Measurements from ENCODE around the gene ESYT2.
"Not testable (repeated sequence)": the region's sequence is repeated elsewhere in the genome, so short reads cannot be mapped to it uniquely, and the experiment has no call there.

ESYT2 gene

GRCh38 chr7:158856883-158857668 is 27.8 kb upstream of the ESYT2 start:
- peak; percentile 29 for DNase-seq (ENCODE audit: low spot score)

- no peak for DNase-seq (ENCODE audit: low spot score)
Measured at GRCh38 chr7:158854681-158855081, 25.4 kb upstream of the ESYT2 start.

- DNase-seq (ENCODE audit: low spot score), result no peak
Measured at GRCh38 chr7:158850545-158851102, 21.3 kb upstream of the ESYT2 start.

GRCh38 chr7:158849768-158850544 is 20.6 kb upstream of the ESYT2 start:
- DNase-seq (ENCODE audit: low spot score), result no peak

- no peak for DNase-seq (ENCODE audit: low spot score)
Measured at GRCh38 chr7:158849442-158849767, 20.1 kb upstream of the ESYT2 start.

- no peak for DNase-seq (ENCODE audit: low spot score)
Measured at GRCh38 chr7:158847451-158847866, 18.1 kb upstream of the ESYT2 start.

- DNase-seq (ENCODE audit: low spot score), result no peak
Measured at GRCh38 chr7:158846304-158846703, 17.0 kb upstream of the ESYT2 start.

GRCh38 chr7:158843771-158844170 is 14.5 kb upstream of the ESYT2 start:
- no peak for DNase-seq (ENCODE audit: low spot score)

- no peak for DNase-seq (ENCODE audit: low spot score)
Measured at GRCh38 chr7:158842486-158842885, 13.2 kb upstream of the ESYT2 start.

- DNase-seq (ENCODE audit: low spot score), result no peak
Measured at GRCh38 chr7:158840604-158841003, 11.3 kb upstream of the ESYT2 start.

GRCh38 chr7:158839177-158839576 is 9.9 kb upstream of the ESYT2 start:
- not testable (repeated sequence) for DNase-seq (ENCODE audit: low spot score)

GRCh38 chr7:158837790-158838637 is 8.7 kb upstream of the ESYT2 start:
- no peak for DNase-seq (ENCODE audit: low spot score)

GRCh38 chr7:158836692-158837091 is 7.4 kb upstream of the ESYT2 start:
- no peak for DNase-seq (ENCODE audit: low spot score)

- DNase-seq (ENCODE audit: low spot score), result no peak
Measured at GRCh38 chr7:158834878-158835784, 5.8 kb upstream of the ESYT2 start.

GRCh38 chr7:158832994-158833393 is 3.7 kb upstream of the ESYT2 start:
- no peak for DNase-seq (ENCODE audit: low spot score)

- no peak for DNase-seq (ENCODE audit: low spot score)
Measured at GRCh38 chr7:158831738-158832091, 2.4 kb upstream of the ESYT2 start.

- DNase-seq (ENCODE audit: low spot score), result no peak
Measured at GRCh38 chr7:158830211-158830723, 958 bp upstream of the ESYT2 start.

GRCh38 chr7:158829021-158829341 is 328 bp downstream of the ESYT2 start:
- peak; percentile 48 for DNase-seq (ENCODE audit: low spot score)

- peak; percentile 35 for DNase-seq (ENCODE audit: low spot score)
Measured at GRCh38 chr7:158828133-158829020, 932 bp downstream of the ESYT2 start.
